NCI-H1092 treated with DMSO at 0.1 percent for 48 hours (cell line): ENCODE data around the gene ECI2.

Source experiments
- DNase-seq: peaks from one replicate; lab custom pipeline; 2025; lab: John Stamatoyannopoulos, UW

The ECI2 gene, protein sequence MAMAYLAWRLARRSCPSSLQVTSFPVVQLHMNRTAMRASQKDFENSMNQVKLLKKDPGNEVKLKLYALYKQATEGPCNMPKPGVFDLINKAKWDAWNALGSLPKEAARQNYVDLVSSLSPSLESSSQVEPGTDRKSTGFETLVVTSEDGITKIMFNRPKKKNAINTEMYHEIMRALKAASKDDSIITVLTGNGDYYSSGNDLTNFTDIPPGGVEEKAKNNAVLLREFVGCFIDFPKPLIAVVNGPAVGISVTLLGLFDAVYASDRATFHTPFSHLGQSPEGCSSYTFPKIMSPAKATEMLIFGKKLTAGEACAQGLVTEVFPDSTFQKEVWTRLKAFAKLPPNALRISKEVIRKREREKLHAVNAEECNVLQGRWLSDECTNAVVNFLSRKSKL

DNA sequence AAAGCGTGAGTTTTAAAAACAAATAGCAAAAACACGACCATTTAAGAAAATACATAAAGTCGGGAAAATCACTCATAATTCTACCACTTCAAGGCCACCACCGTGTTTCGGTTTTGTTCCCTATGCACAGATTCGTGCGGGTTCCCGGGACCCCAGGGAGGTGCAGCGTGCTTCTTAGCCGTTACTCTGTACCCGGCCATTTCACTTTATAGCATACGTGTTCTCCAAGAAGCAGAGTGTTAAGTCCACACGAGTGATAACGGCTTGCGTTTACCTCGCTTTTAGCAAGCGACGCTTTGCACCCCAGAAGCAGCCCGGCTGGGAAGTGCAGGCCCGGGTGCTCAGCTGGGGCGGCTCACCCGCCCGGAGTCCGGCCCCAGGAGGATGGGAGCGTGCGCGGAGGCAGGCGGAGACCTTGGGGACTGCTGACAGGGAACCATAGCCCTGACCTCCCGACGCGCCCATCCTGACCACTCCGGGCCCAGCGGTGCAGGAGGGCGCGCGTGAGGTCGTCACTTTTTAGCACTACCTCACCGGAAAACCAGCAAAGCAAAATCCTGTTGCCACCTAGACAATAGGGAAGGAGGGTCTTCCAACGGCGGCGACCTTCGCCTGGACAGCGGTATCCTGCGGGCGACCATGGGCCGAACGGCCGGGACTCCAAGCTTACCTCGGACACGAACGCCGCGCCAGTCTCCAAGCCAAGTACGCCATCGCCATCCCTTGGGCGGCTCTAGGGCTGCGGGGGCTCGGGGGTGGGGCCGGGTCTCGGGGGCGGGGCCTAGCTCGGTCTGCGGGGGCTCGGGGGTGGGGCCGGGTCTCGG is at the start of gene ECI2:
Gene ECI2 (minus strand): TSS at position 735 of the 824 bp plus-strand sequence. CDS start 15 bp downstream, at position 720.
- peak; percentile 45 for DNase-seq

GRCh38 chr6:4180652-4181255 is 45.4 kb upstream of the ECI2 start:
- DNase-seq: no peak

DNA sequence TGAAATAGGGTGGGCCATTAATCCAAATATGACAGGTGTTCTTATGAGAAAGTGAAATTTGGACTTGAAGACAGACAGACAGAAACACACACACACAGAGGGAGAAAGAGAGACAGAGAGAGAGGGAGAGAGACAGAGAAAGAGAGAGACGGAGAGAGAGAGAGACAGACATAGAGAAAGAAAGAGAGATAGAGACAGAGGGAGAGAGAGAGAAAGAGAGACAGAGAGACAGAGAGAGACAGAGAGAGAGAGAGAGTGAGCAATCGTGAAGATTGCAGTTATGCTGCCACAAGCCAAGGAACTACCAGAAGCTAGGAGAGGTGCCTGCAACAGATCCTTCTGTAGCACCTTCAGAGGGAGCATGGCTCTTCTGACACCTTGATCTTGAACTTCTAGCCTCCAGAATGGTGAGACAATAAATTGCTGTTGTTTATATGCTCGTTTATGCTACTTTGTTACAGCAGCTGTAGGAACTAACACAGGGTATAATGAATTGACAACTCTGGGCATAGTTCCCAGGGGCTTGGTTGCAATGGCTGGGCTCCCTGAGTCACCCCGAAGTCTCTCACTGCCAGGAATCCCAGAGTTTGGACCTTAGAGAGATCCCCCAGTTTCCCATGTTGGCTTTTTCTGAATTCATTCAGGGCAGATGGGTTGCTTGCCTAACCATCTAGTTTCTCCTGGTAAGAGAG is 44.7 kb upstream of the ECI2 start:
- no peak for DNase-seq

GRCh38 chr6:4178737-4179333 is 43.5 kb upstream of the ECI2 start:
- no peak for DNase-seq

GRCh38 chr6:4176907-4177306 is 41.5 kb upstream of the ECI2 start:
- no peak for DNase-seq

GRCh38 chr6:4174042-4174441 is 38.7 kb upstream of the ECI2 start:
- DNase-seq: no peak

- no peak for DNase-seq
Observed at GRCh38 chr6:4172368-4172767, 37.0 kb upstream of the ECI2 start.

GRCh38 chr6:4170297-4170696 is 34.9 kb upstream of the ECI2 start:
- no peak for DNase-seq

GRCh38 chr6:4169028-4169789 is 33.8 kb upstream of the ECI2 start:
- DNase-seq: no peak

- DNase-seq: no peak
Observed at GRCh38 chr6:4167833-4168232, 32.5 kb upstream of the ECI2 start.

GRCh38 chr6:4167123-4167522 is 31.7 kb upstream of the ECI2 start:
- no peak for DNase-seq

- no peak for DNase-seq
Observed at GRCh38 chr6:4164456-4164855, 29.1 kb upstream of the ECI2 start.

- no peak for DNase-seq
Observed at GRCh38 chr6:4164117-4164442, 28.7 kb upstream of the ECI2 start.

- DNase-seq: no peak
Observed at GRCh38 chr6:4163408-4164116, 28.2 kb upstream of the ECI2 start.

- DNase-seq: no peak
Observed at GRCh38 chr6:4162370-4162769, 27.0 kb upstream of the ECI2 start.

GRCh38 chr6:4159491-4159890 is 24.1 kb upstream of the ECI2 start:
- DNase-seq: no peak

GRCh38 chr6:4157506-4157905 is 22.1 kb upstream of the ECI2 start:
- DNase-seq: no peak

- peak; percentile 45 for DNase-seq
Observed at GRCh38 chr6:4155848-4156466, 20.6 kb upstream of the ECI2 start.

GRCh38 chr6:4153514-4153985 is 18.2 kb upstream of the ECI2 start:
- no peak for DNase-seq

- DNase-seq: no peak
Observed at GRCh38 chr6:4145083-4145482, 9.7 kb upstream of the ECI2 start.
